Measurements from ENCODE around the gene SRSF8.

DNA sequence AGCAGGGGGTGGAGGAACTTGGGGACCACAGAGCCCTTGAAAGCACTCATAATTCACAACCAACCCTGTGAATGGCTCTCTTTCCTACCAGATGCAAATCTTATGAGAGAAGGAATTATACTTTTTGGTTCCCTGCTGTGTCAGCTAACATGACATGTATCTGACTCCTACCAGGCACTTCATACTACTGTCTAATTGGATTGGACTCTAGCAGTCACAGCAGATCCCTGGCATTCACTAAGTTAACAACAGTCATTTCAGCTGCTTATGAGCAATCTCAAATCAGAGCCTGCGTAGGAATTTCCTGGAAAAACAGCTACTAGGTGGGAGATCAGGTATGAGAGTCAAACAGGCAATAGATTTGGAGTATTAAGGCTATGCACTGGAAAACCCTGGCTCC, 11.8 kb downstream of the SRSF8 start:
- TF ChIP-seq POLR2A (IDR thresholded peaks at IDR 0.05) (no peak), CTCF (IDR thresholded peaks at IDR 0.05) (no peak)
